Measurements from ENCODE around the gene KCTD11. TPM values are rescaled to one million over a fixed set of nuclear protein-coding genes. Genes with fewer than 3 reads are reported as not detected.

KCTD11 gene
- total RNA-seq, 1 experiment from 2014 or later: 11.0 TPM

GRCh38 chr17:7393613-7394451 is 41.9 kb downstream of the KCTD11 start:
- intact Hi-C loops (cut with micrococcal nuclease; ENCODE audit: unreplicated experiment): no loop called here

GRCh38 chr17:7394452-7395191 is 42.7 kb downstream of the KCTD11 start, which contains the start of gene PLSCR3:
TSS of gene PLSCR3 (minus strand) at chr17:7394525. CDS start at chr17:7394110, 415 bp downstream.
- ATAC-seq (peak; percentile 92), DNase-seq (ENCODE audit: low read depth, low spot score) (no peak)
- H3K27ac ChIP-seq (ENCODE audit: low read length): peak within 1 kb of the TSS; percentile 77
- in situ Hi-C loops (cut with HindIII; ENCODE audit: low pct_unique_long_range_greater_than_20kb, low sequenced_read_pairs) (no loop called here), intact Hi-C loops (cut with micrococcal nuclease; ENCODE audit: unreplicated experiment) (no loop called here)
- H3K27me3 ChIP-seq (ENCODE audit: control insufficient read depth, insufficient read depth, low read length): no peaks in the 10 kb centered on the region
- no peaks in the 10 kb centered on the region for H3K9me3 ChIP-seq (ENCODE audit: control insufficient read depth, insufficient read depth, low read depth, low read length)
- POLR2A ChIA-PET: interaction anchor here (0.6 kb wide), 1 partner anchor 12 kb away, joined by 3 read pairs; no protein-coding TSS in a partner anchor
- H3K4me3 ChIP-seq (ENCODE audit: low read depth in 2 of 2, low read length in 2 of 2): peak within 1 kb of the TSS; percentile 71 to 82
- BruUV-seq (replicated peaks): no TSS peak
- H3K36me3 ChIP-seq (ENCODE audit: control insufficient read depth, insufficient read depth, low read length): no peaks in the 10 kb centered on the region
- no peaks in the 10 kb centered on the region for H3K4me1 ChIP-seq (ENCODE audit: control insufficient read depth, insufficient read depth, low read length)
- TF ChIP-seq POLR2AphosphoS5 (IDR thresholded peaks at IDR 0.05; ENCODE audit: low read depth, low read length) (peak; percentile 69), CTCF (IDR thresholded peaks at IDR 0.05) (no peak; the same call in 1 of the 2 replicates), SIN3A (IDR thresholded peaks at IDR 0.05; ENCODE audit: borderline replicate concordance, insufficient read depth, low read depth, low read length) (0 out of 2 replicates have a peak, but pooled peaks have one; percentile 42)
- CTCF ChIA-PET: interaction anchor here (0.7 kb wide), 1 partner anchor 39 kb away, joined by 4 read pairs; no protein-coding TSS in a partner anchor

More at GRCh38 chr17:7393613-7394451, 41.9 kb downstream of the KCTD11 start:
- ATAC-seq (peak; percentile 52), DNase-seq (ENCODE audit: low read depth, low spot score) (no peak)
- POLR2A ChIA-PET: interaction anchor here (0.6 kb wide), 2 partner anchors 12 to 42 kb away, joined by 3 read pairs; partner anchors contain the start of gene TMEM102
- H3K4me3 ChIP-seq (ENCODE audit: low read depth in 2 of 2, low read length in 2 of 2): peak overlapping the region; percentile 71 to 82
- peak overlapping the region; percentile 73 for H3K27ac ChIP-seq (ENCODE audit: low read length)
- no peaks in the 10 kb centered on the region for H3K4me1 ChIP-seq (ENCODE audit: control insufficient read depth, insufficient read depth, low read length)
- TF ChIP-seq SIN3A (IDR thresholded peaks at IDR 0.05; ENCODE audit: borderline replicate concordance, insufficient read depth, low read depth, low read length) (0 out of 2 replicates have a peak, but pooled peaks have one; percentile 49), POLR2AphosphoS5 (IDR thresholded peaks at IDR 0.05; ENCODE audit: low read depth, low read length) (no peak)
- no TSS peak for BruUV-seq (replicated peaks)
- CTCF ChIA-PET: interaction anchor here (0.7 kb wide), 1 partner anchor 38 kb away, joined by 4 read pairs; no protein-coding TSS in a partner anchor
- H3K9me3 ChIP-seq (ENCODE audit: control insufficient read depth, insufficient read depth, low read depth, low read length): no peaks in the 10 kb centered on the region
- in situ Hi-C loops (cut with HindIII; ENCODE audit: low pct_unique_long_range_greater_than_20kb, low sequenced_read_pairs): no loop called here
- H3K27me3 ChIP-seq (ENCODE audit: control insufficient read depth, insufficient read depth, low read length): no peaks in the 10 kb centered on the region
- no peaks in the 10 kb centered on the region for H3K36me3 ChIP-seq (ENCODE audit: control insufficient read depth, insufficient read depth, low read length)

GRCh38 chr17:7396147-7396546 is 44.2 kb downstream of the KCTD11 start:
- Histone ChIP-seq H3K36me3 (ENCODE audit: control insufficient read depth, insufficient read depth, low read length) (no peaks in the 10 kb centered on the region), H3K4me1 (ENCODE audit: control insufficient read depth, insufficient read depth, low read length) (no peaks in the 10 kb centered on the region), H3K4me3 (ENCODE audit: low read depth in 2 of 2, low read length in 2 of 2) (no peak overlapping the region), H3K27me3 (ENCODE audit: control insufficient read depth, insufficient read depth, low read length) (no peaks in the 10 kb centered on the region), H3K9me3 (ENCODE audit: control insufficient read depth, insufficient read depth, low read depth, low read length) (no peaks in the 10 kb centered on the region), H3K27ac (ENCODE audit: low read length) (no peak overlapping the region)
- ChIA-PET CTCF (no interaction called here), POLR2A (no interaction called here)
- DNase-seq (ENCODE audit: low read depth, low spot score) (no peak), ATAC-seq (no peak)
- TF ChIP-seq REST (IDR thresholded peaks at IDR 0.05; ENCODE audit: insufficient read depth in 1 of 2, low read depth in 2 of 2, low read length in 1 of 2): no peak
- no peak for TF ChIP-seq TCF7L2 (IDR thresholded peaks at IDR 0.05; ENCODE audit: low read depth, low read length)
- no peak for TF ChIP-seq POLR2AphosphoS5 (IDR thresholded peaks at IDR 0.05; ENCODE audit: low read depth, low read length)
- no peak for TF ChIP-seq SIN3A (IDR thresholded peaks at IDR 0.05; ENCODE audit: borderline replicate concordance, insufficient read depth, low read depth, low read length)
- no peak for TF ChIP-seq CTCF (IDR thresholded peaks at IDR 0.05)
- in situ Hi-C loops (cut with HindIII; ENCODE audit: low pct_unique_long_range_greater_than_20kb, low sequenced_read_pairs) (no loop called here), intact Hi-C loops (cut with micrococcal nuclease; ENCODE audit: unreplicated experiment) (no loop called here)
- no TSS peak for BruUV-seq (replicated peaks)
